ENCODE data around the gene CCDC92.

Gene CCDC92

GRCh38 chr12:123906711-123907420 lies 65.8 kb downstream of the CCDC92 start:
- DNase-seq: no peak

GRCh38 chr12:123905319-123905925 lies 67.2 kb downstream of the CCDC92 start:
- peak; percentile 55 for DNase-seq

GRCh38 chr12:123903301-123904065 lies 69.1 kb downstream of the CCDC92 start:
- no peak for DNase-seq

GRCh38 chr12:123902821-123903220 lies 69.8 kb downstream of the CCDC92 start:
- DNase-seq: no peak

- no peak for DNase-seq
Measured at GRCh38 chr12:123900871-123901376, 71.7 kb downstream of the CCDC92 start.

- DNase-seq: no peak
Measured at GRCh38 chr12:123899368-123899767, 73.3 kb downstream of the CCDC92 start.

GRCh38 chr12:123898673-123899072 lies 74.0 kb downstream of the CCDC92 start:
- no peak for DNase-seq

- no peak for DNase-seq
Measured at GRCh38 chr12:123897221-123897620, 75.4 kb downstream of the CCDC92 start.

- no peak for DNase-seq
Measured at GRCh38 chr12:123896767-123897166, 75.9 kb downstream of the CCDC92 start.

GRCh38 chr12:123895451-123895850 lies 77.2 kb downstream of the CCDC92 start:
- no peak for DNase-seq

- DNase-seq: no peak
Measured at GRCh38 chr12:123894823-123895345, 77.7 kb downstream of the CCDC92 start.

GRCh38 chr12:123893276-123893675 lies 79.4 kb downstream of the CCDC92 start:
- no peak for DNase-seq

GRCh38 chr12:123892853-123893252 lies 79.8 kb downstream of the CCDC92 start:
- DNase-seq: no peak

GRCh38 chr12:123892180-123892559 lies 80.5 kb downstream of the CCDC92 start:
- no peak for DNase-seq

- no peak for DNase-seq
Measured at GRCh38 chr12:123891516-123892179, 81.0 kb downstream of the CCDC92 start.

GRCh38 chr12:123891011-123891410 lies 81.6 kb downstream of the CCDC92 start:
- DNase-seq: no peak

- DNase-seq: no peak
Measured at GRCh38 chr12:123890536-123890902, 82.1 kb downstream of the CCDC92 start.

GRCh38 chr12:123889848-123890535 lies 82.6 kb downstream of the CCDC92 start:
- DNase-seq: no peak

- no peak for DNase-seq
Measured at GRCh38 chr12:123888989-123889388, 83.6 kb downstream of the CCDC92 start.

- DNase-seq: no peak
Measured at GRCh38 chr12:123886931-123887582, 85.6 kb downstream of the CCDC92 start.

GRCh38 chr12:123886258-123886657 lies 86.4 kb downstream of the CCDC92 start:
- DNase-seq: no peak

All from effector CD8-positive, alpha-beta T cell (primary cell).